HepG2 (cell line): ENCODE results near the gene ANXA6. TPM values are rescaled to one million over a fixed set of nuclear protein-coding genes. Genes with fewer than 3 reads are reported as not detected.

Experiments
- FOSL2 ChIP-seq: sonication (generic); formaldehyde crosslinking; IDR thresholded peaks from 2 replicates; pipeline ENCODE4 v1.4.0; 2020; ENCODE audit warnings: missing genetic modification reagents
- GATAD2A ChIP-seq: IDR thresholded peaks from 2 replicates; pipeline ENCODE4 v1.6.1; 2016
- KDM3A ChIP-seq: IDR thresholded peaks from 2 replicates; pipeline ENCODE4 v1.6.1; 2018; ENCODE audit warnings: low read depth, missing compliant biosample characterization
- KMT2A ChIP-seq: sonication (generic); formaldehyde crosslinking; IDR thresholded peaks from 2 replicates; pipeline ENCODE4 v1.4.0; 2020; ENCODE audit warnings: missing genetic modification reagents
- NR2F6 ChIP-seq, 2 experiments: IDR thresholded peaks; 2 replicates each; pipeline ENCODE4 v1.6.1; 2016; ENCODE audit warnings: antibody characterized with exemption in 1 of 2, mild to moderate bottlenecking in 1 of 2
- PAWR ChIP-seq: sonication (generic); formaldehyde crosslinking; IDR thresholded peaks from 2 replicates; pipeline ENCODE4 v1.4.0; 2020; ENCODE audit warnings: missing genetic modification reagents, mild to moderate bottlenecking, borderline replicate concordance
- PPARG ChIP-seq: conservative IDR thresholded peaks from 2 replicates; pipeline ENCODE4 v1.6.1; 2016; ENCODE audit warnings: missing biosample characterization, missing genetic modification reagents
- RAD21 ChIP-seq: fragments of 450-650 bp; formaldehyde crosslinking; IDR thresholded peaks from 2 replicates; pipeline ENCODE4 v1.5.0; 2020; ENCODE audit warnings: mild to moderate bottlenecking
- RXRB ChIP-seq: IDR thresholded peaks from 2 replicates; pipeline ENCODE4 v1.6.1; 2016; ENCODE audit warnings: borderline replicate concordance, missing genetic modification reagents, missing compliant biosample characterization
- SMAD3 ChIP-seq: sonication (generic); formaldehyde crosslinking; IDR thresholded peaks from 2 replicates; pipeline ENCODE4 v1.4.0; 2020; ENCODE audit warnings: missing genetic modification reagents
- ZNF558 ChIP-seq: sonication (generic); formaldehyde crosslinking; IDR thresholded peaks from 2 replicates; pipeline ENCODE4 v1.9.0; 2022; ENCODE audit warnings: mild to moderate bottlenecking, missing genetic modification reagents, borderline replicate concordance
- ZNF607 ChIP-seq: sonication (generic); formaldehyde crosslinking; IDR thresholded peaks from 2 replicates; pipeline ENCODE4 v1.5.1; 2020; ENCODE audit warnings: missing genetic modification reagents, mild to moderate bottlenecking, borderline replicate concordance
- polyA plus RNA-seq, 8 experiments: library from polyadenylated mRNA; depleted of rRNA in 3 of 8; stranded (reverse) in 7 of 8; unstranded in 1 of 8; fragments of >200 nt; fragmentation: Illumina TruSeq in 4 of 8; extraction: Trizol in 4 of 8; gene quantifications; 2 replicates each; pipeline versions ENCODE4 v1.2.1 to v1.2.3, GENCODE V29; 2011 to 2016; ENCODE audit warnings: low read depth in 4 of 8, missing spikeins in 1 of 8, mixed read lengths in 1 of 8; ENCODE audit not compliant: insufficient read depth in 1 of 8
- total RNA-seq, 5 experiments: library from RNA; depleted of rRNA; stranded (reverse); fragments of >200 nt; fragmentation: Illumina TruSeq; extraction: Trizol; gene quantifications; 2 replicates each; pipeline ENCODE4 v1.2.3, GENCODE V29; 2016; ENCODE audit warnings: low read depth in 1 of 5
- TF ChIP-seq, protein P1 (sequence below): sonication (generic); formaldehyde crosslinking; IDR thresholded peaks from 2 replicates; pipeline ENCODE4 v1.4.0; 2020; ENCODE audit warnings: missing genetic modification reagents
- TF ChIP-seq, protein P2 (sequence below): IDR thresholded peaks from 2 replicates; pipeline ENCODE4 v1.6.1; 2018; ENCODE audit warnings: missing genetic modification reagents, mild to moderate bottlenecking, missing compliant biosample characterization
- TF ChIP-seq, protein P3 (sequence below): sonication (generic); formaldehyde crosslinking; IDR thresholded peaks from 2 replicates; pipeline ENCODE4 v1.8.1; 2023; ENCODE audit warnings: mild to moderate bottlenecking, missing genetic modification reagents, borderline replicate concordance
- TF ChIP-seq, protein P4 (sequence below): sonication (generic); formaldehyde crosslinking; IDR thresholded peaks from 2 replicates; pipeline ENCODE4 v1.4.0; 2020; ENCODE audit warnings: missing genetic modification reagents
- TF ChIP-seq, protein P5 (sequence below): IDR thresholded peaks from 2 replicates; pipeline ENCODE4 v1.6.1; 2016; ENCODE audit warnings: mild to moderate bottlenecking, missing biosample characterization, missing genetic modification reagents
- TF ChIP-seq, protein P6 (sequence below): sonication (generic); formaldehyde crosslinking; IDR thresholded peaks from 2 replicates; pipeline ENCODE4 v1.5.0; 2020; ENCODE audit warnings: mild to moderate bottlenecking, missing genetic modification reagents, borderline replicate concordance

The ANXA6 gene
- total and polyA plus RNA-seq, 2 of the 13 experiments (the other 11 are each of a cell fraction or from before 2014, with no cell fraction given) = 103 to 125 TPM

DNA sequence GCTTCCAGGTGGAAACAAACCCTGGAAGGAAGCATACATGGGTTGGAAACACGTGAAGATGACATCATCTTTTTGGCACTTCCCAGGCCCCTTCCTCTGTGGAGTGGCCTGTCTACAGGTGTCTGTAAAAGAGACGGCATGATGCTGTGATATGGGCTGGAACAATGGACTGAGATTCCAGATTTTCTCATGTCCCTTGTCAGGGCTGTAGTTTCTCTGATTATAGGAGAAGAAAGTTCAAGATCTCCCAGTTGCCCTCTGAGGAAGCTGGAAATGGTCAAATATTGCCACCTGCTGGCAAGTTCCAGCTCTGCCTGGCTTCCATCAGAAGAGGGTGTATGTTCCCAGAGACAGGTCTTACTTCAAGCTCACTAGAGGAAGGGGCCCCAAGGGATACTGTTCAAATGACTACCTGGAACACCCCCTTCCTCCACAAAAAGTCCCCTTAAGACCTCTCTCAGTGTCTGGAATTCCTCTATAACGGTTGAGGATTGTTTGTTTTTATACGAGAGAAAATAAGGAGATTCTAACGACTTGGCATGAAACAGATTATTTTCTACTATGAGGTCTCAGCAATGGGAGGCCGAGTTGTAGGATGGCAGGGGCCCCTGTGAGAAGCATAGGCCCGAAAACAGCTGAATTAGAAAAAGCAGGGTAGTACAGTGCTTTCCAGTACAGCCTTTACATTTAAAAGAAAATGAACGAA, 7.3 kb upstream of the ANXA6 start (continued):
- TF ChIP-seq, protein P1, sequence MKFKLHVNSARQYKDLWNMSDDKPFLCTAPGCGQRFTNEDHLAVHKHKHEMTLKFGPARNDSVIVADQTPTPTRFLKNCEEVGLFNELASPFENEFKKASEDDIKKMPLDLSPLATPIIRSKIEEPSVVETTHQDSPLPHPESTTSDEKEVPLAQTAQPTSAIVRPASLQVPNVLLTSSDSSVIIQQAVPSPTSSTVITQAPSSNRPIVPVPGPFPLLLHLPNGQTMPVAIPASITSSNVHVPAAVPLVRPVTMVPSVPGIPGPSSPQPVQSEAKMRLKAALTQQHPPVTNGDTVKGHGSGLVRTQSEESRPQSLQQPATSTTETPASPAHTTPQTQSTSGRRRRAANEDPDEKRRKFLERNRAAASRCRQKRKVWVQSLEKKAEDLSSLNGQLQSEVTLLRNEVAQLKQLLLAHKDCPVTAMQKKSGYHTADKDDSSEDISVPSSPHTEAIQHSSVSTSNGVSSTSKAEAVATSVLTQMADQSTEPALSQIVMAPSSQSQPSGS (CRISPR knock-in tag) = peak; percentile 59; the same call in 1 of the 2 replicates
- TF ChIP-seq SMAD3 (CRISPR knock-in tag) = 0 out of 2 replicates have a peak, but pooled peaks have one; percentile 47
- TF ChIP-seq KDM3A (CRISPR knock-in tag) = no peak
- no peak for TF ChIP-seq KMT2A
- TF ChIP-seq, protein P2, sequence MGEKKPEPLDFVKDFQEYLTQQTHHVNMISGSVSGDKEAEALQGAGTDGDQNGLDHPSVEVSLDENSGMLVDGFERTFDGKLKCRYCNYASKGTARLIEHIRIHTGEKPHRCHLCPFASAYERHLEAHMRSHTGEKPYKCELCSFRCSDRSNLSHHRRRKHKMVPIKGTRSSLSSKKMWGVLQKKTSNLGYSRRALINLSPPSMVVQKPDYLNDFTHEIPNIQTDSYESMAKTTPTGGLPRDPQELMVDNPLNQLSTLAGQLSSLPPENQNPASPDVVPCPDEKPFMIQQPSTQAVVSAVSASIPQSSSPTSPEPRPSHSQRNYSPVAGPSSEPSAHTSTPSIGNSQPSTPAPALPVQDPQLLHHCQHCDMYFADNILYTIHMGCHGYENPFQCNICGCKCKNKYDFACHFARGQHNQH (CRISPR knock-in tag) = peak; percentile 59; the same call in 1 of the 2 replicates
- 0 out of 2 replicates have a peak, but pooled peaks have one; percentile 16 for TF ChIP-seq FOSL2 (CRISPR knock-in tag)
- TF ChIP-seq, protein P3, sequence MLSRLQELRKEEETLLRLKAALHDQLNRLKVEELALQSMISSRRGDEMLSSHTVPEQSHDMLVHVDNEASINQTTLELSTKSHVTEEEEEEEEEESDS (CRISPR knock-in tag) = no peak
- TF ChIP-seq PPARG (CRISPR knock-in tag) = 0 out of 2 replicates have a peak, but pooled peaks have one; percentile 21
- TF ChIP-seq, protein P4, sequence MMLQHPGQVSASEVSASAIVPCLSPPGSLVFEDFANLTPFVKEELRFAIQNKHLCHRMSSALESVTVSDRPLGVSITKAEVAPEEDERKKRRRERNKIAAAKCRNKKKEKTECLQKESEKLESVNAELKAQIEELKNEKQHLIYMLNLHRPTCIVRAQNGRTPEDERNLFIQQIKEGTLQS (CRISPR knock-in tag) = peak; percentile 55
- no peak for TF ChIP-seq ZNF558 (CRISPR knock-in tag)
- TF ChIP-seq NR2F6 (IDR thresholded peaks at IDR 0.05) = peak; percentile 34; the same call in 1 of the 2 replicates
- TF ChIP-seq NR2F6 (CRISPR knock-in tag; IDR thresholded peaks at IDR 0.05) = peak; percentile 75
- TF ChIP-seq, protein P5, sequence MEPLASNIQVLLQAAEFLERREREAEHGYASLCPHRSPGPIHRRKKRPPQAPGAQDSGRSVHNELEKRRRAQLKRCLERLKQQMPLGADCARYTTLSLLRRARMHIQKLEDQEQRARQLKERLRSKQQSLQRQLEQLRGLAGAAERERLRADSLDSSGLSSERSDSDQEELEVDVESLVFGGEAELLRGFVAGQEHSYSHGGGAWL (CRISPR knock-in tag) = no peak
- TF ChIP-seq PAWR (CRISPR knock-in tag) = no peak
- TF ChIP-seq, protein P6, sequence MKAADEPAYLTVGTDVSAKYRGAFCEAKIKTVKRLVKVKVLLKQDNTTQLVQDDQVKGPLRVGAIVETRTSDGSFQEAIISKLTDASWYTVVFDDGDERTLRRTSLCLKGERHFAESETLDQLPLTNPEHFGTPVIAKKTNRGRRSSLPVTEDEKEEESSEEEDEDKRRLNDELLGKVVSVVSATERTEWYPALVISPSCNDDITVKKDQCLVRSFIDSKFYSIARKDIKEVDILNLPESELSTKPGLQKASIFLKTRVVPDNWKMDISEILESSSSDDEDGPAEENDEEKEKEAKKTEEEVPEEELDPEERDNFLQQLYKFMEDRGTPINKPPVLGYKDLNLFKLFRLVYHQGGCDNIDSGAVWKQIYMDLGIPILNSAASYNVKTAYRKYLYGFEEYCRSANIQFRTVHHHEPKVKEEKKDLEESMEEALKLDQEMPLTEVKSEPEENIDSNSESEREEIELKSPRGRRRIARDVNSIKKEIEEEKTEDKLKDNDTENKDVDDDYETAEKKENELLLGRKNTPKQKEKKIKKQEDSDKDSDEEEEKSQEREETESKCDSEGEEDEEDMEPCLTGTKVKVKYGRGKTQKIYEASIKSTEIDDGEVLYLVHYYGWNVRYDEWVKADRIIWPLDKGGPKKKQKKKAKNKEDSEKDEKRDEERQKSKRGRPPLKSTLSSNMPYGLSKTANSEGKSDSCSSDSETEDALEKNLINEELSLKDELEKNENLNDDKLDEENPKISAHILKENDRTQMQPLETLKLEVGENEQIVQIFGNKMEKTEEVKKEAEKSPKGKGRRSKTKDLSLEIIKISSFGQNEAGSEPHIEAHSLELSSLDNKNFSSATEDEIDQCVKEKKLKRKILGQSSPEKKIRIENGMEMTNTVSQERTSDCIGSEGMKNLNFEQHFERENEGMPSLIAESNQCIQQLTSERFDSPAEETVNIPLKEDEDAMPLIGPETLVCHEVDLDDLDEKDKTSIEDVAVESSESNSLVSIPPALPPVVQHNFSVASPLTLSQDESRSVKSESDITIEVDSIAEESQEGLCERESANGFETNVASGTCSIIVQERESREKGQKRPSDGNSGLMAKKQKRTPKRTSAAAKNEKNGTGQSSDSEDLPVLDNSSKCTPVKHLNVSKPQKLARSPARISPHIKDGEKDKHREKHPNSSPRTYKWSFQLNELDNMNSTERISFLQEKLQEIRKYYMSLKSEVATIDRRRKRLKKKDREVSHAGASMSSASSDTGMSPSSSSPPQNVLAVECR = peak; percentile 19; the same call in 1 of the 2 replicates
- TF ChIP-seq ZNF607 = no peak
- peak; percentile 40; the same call in 1 of the 2 replicates for TF ChIP-seq GATAD2A (CRISPR knock-in tag)
- TF ChIP-seq RXRB (CRISPR knock-in tag) = 0 out of 2 replicates have a peak, but pooled peaks have one; percentile 26
- TF ChIP-seq RAD21 (CRISPR knock-in tag) = peak; percentile 87
